GM10266 (cell line): ENCODE measurements around the gene CD79B.
A peak's percentile ranks its signal among the peaks of the same experiment; 100 is the strongest.
"Not testable (repeated sequence)": the region's sequence is repeated elsewhere in the genome, so short reads cannot be mapped to it uniquely, and the experiment has no call there.

ENCODE experiments used
- DNase-seq: peaks from one replicate; pipeline ENCODE4 v3.0.0; 2012; ENCODE audit errors: extremely low spot score
- CTCF ChIP-seq: IDR thresholded peaks from 2 replicates; pipeline ENCODE4 v1.5.1; 2012; ENCODE audit warnings: mild to moderate bottlenecking, low read depth; ENCODE audit not compliant: control insufficient read depth, insufficient read depth; ENCODE audit errors: missing control alignments

The CD79B gene

GRCh38 chr17:63916566-63917185 is 15.5 kb downstream of the CD79B start:
- DNase-seq: no peak
- TF ChIP-seq CTCF: no peak

- DNase-seq: not testable (repeated sequence)
Observed at GRCh38 chr17:63915753-63916152, 16.4 kb downstream of the CD79B start.

GRCh38 chr17:63914471-63914870 is 17.7 kb downstream of the CD79B start:
- DNase-seq: no peak
- no peak for TF ChIP-seq CTCF

GRCh38 chr17:63911657-63912100 is 20.5 kb downstream of the CD79B start:
- DNase-seq: peak; percentile 53
- TF ChIP-seq CTCF: peak; percentile 83

- no peak for TF ChIP-seq CTCF
- no peak for DNase-seq
Observed at GRCh38 chr17:63911041-63911635, 21.0 kb downstream of the CD79B start, which contains the start of gene CSHL1. TSS of gene CSHL1 (minus strand) at chr17:63911258. CDS start at chr17:63911196, 62 bp downstream.

- no peak for DNase-seq
- no peak for TF ChIP-seq CTCF
Observed at GRCh38 chr17:63910096-63910495, 22.0 kb downstream of the CD79B start.

- DNase-seq: not testable (repeated sequence)
Observed at GRCh38 chr17:63909586-63909985, 22.5 kb downstream of the CD79B start.

GRCh38 chr17:63907161-63907778 is 24.9 kb downstream of the CD79B start:
- not testable (repeated sequence) for DNase-seq
- TF ChIP-seq CTCF: peak; percentile 18

GRCh38 chr17:63904796-63905195 is 27.3 kb downstream of the CD79B start:
- DNase-seq: not testable (repeated sequence)
